Smooth muscle cell (in vitro differentiated cells): ENCODE results near the gene PIEZO1. TPM values are rescaled to one million over a fixed set of nuclear protein-coding genes. Genes with fewer than 3 reads are reported as not detected.

Source experiments
- DNase-seq: peaks from one replicate; lab custom pipeline; 2025; ENCODE audit not compliant: unreplicated experiment; lab: John Stamatoyannopoulos, UW
- H2AFZ ChIP-seq: fragments of 200-600 bp; sonication (generic); 2 replicates; pipeline ENCODE4 v1.6.0; 2016; ENCODE audit warnings: antibody characterized with exemption, low read depth, mild to moderate bottlenecking
- H3F3A ChIP-seq: fragments of 200-600 bp; sonication (generic); 2 replicates; pipeline ENCODE4 v1.6.0; 2017; ENCODE audit warnings: antibody characterized with exemption, low read depth
- H3K27ac ChIP-seq: fragments of 200-600 bp; sonication (generic); 2 replicates; pipeline ENCODE4 v1.5.1; 2016; ENCODE audit warnings: low read depth, mild to moderate bottlenecking
- H3K27me3 ChIP-seq: fragments of 200-600 bp; sonication (generic); 2 replicates; pipeline ENCODE4 v1.6.1; 2016; ENCODE audit warnings: low read depth, mild to moderate bottlenecking
- H3K36me3 ChIP-seq: fragments of 200-600 bp; sonication (generic); 2 replicates; pipeline ENCODE4 v1.5.1; 2016; ENCODE audit warnings: low read depth
- H3K4me1 ChIP-seq: fragments of 200-600 bp; sonication (generic); 2 replicates; pipeline ENCODE4 v1.5.1; 2016; ENCODE audit warnings: low read depth
- H3K4me2 ChIP-seq: fragments of 200-600 bp; sonication (generic); 2 replicates; pipeline ENCODE4 v1.6.0; 2016; ENCODE audit warnings: mild to moderate bottlenecking
- H3K4me3 ChIP-seq: fragments of 200-600 bp; sonication (generic); 2 replicates; pipeline ENCODE4 v1.5.1; 2016; ENCODE audit warnings: mild to moderate bottlenecking
- H3K79me2 ChIP-seq: fragments of 200-600 bp; sonication (generic); 2 replicates; pipeline ENCODE4 v1.6.0; 2016; ENCODE audit warnings: low read depth, mild to moderate bottlenecking
- H3K9ac ChIP-seq: fragments of 200-600 bp; sonication (generic); 2 replicates; pipeline ENCODE4 v1.6.0; 2016; ENCODE audit warnings: low read depth
- H3K9me3 ChIP-seq: fragments of 200-600 bp; sonication (generic); replicated peaks from 2 replicates; pipeline ENCODE4 v1.5.1; 2016; ENCODE audit warnings: low read depth
- H4K20me1 ChIP-seq: fragments of 200-600 bp; sonication (generic); 2 replicates; pipeline ENCODE4 v1.6.0; 2016; ENCODE audit warnings: low read depth
- CTCF ChIP-seq: fragments of 200-600 bp; sonication (generic); IDR thresholded peaks from 2 replicates; pipeline ENCODE4 v1.5.1; 2017; ENCODE audit warnings: borderline replicate concordance, mild to moderate bottlenecking, antibody characterized with exemption; ENCODE audit not compliant: insufficient read depth, poor library complexity, severe bottlenecking
- WGBS: methylation state at CpG from one replicate; pipeline ENCODE4 v1.1.7; 2016; ENCODE audit warnings: low lambda C conversion rate; 5-methylcytosine and 5-hydroxymethylcytosine counted together
- polyA plus RNA-seq: library from polyadenylated mRNA; unstranded; fragments of >200 nt; fragmentation: Nextera tagmentation; extraction: Ambion mirVana; gene quantifications from 2 replicates; pipeline ENCODE4 v1.2.1, GENCODE V29; 2016
- total RNA-seq: library from RNA; depleted of rRNA; stranded (reverse); fragments of >200 nt; gene quantifications from 2 replicates; pipeline ENCODE4 v1.2.3, GENCODE V29; 2014

PIEZO1 gene
- total and polyA plus RNA-seq, 2 experiments from 2014 or later, result 62.1 to 70.9 TPM

GRCh38 chr16:88762258-88762870, 22.7 kb downstream of the PIEZO1 start:
- Histone ChIP-seq H4K20me1 (peaks cover 98% of the 10 kb centered on the region), H3K27me3 (no peaks in the 10 kb centered on the region), H3K27ac (no peak overlapping the region), H3K9me3 (no peaks in the 10 kb centered on the region), H3K4me2 (no peak overlapping the region), H3K4me1 (peaks cover 14% of the 10 kb centered on the region), H3F3A (no peaks in the 10 kb centered on the region), H3K79me2 (peaks cover 81% of the 10 kb centered on the region), H3K9ac (no peak overlapping the region), H3K36me3 (no peaks in the 10 kb centered on the region), H3K4me3 (no peak overlapping the region), H2AFZ (no peak overlapping the region)
- 88% methylated on average over 15 of the region's 16 CpGs for WGBS
- TF ChIP-seq CTCF, result no peak
- DNase-seq, result no peak

GRCh38 chr16:88761830-88762229, 23.2 kb downstream of the PIEZO1 start:
- Histone ChIP-seq H3K4me2 (no peak overlapping the region), H3K4me3 (no peak overlapping the region), H3K27ac (no peak overlapping the region), H3K4me1 (peaks cover 13% of the 10 kb centered on the region), H2AFZ (no peak overlapping the region), H3K79me2 (peaks cover 77% of the 10 kb centered on the region), H3K36me3 (no peaks in the 10 kb centered on the region), H4K20me1 (peaks cover 98% of the 10 kb centered on the region), H3K9ac (no peak overlapping the region), H3F3A (no peaks in the 10 kb centered on the region), H3K27me3 (no peaks in the 10 kb centered on the region), H3K9me3 (no peaks in the 10 kb centered on the region)
- TF ChIP-seq CTCF, result no peak
- DNase-seq, result no peak
- WGBS, result 94% methylated on average over 8 of the region's 10 CpGs

- Histone ChIP-seq H3F3A (no peaks in the 10 kb centered on the region), H3K9me3 (no peaks in the 10 kb centered on the region), H2AFZ (no peak overlapping the region), H4K20me1 (peaks cover 98% of the 10 kb centered on the region), H3K79me2 (peaks cover 77% of the 10 kb centered on the region), H3K27me3 (no peaks in the 10 kb centered on the region), H3K4me3 (no peak overlapping the region), H3K9ac (no peak overlapping the region), H3K36me3 (no peaks in the 10 kb centered on the region), H3K4me1 (peaks cover 13% of the 10 kb centered on the region), H3K4me2 (no peak overlapping the region), H3K27ac (no peak overlapping the region)
- WGBS, result 98% methylated on average over 10 of the region's 11 CpGs
- TF ChIP-seq CTCF, result no peak
- no peak for DNase-seq
Observed at GRCh38 chr16:88761143-88761534, 23.9 kb downstream of the PIEZO1 start.
